HG03280 (cell line): ENCODE data around the gene HLA-DOB.
A peak's percentile ranks its signal among the peaks of the same experiment; 100 is the strongest.

ENCODE experiments used
- ATAC-seq: cut with Tn5 transposase; IDR thresholded peaks from one replicate; pipeline ENCODE4 v1.9.1; 2021; ENCODE audit warnings: mild to moderate bottlenecking, moderate library complexity; ENCODE audit not compliant: unreplicated experiment

Gene HLA-DOB

GRCh38 chr6:32843979-32844838, 27.4 kb upstream of the HLA-DOB start, which contains the start of gene PSMB8:
Gene PSMB8 (minus strand): TSS chr6:32844047. CDS start chr6:32843996, 51 bp downstream.
- peak; percentile 70 for ATAC-seq

GRCh38 chr6:32843331-32843978, 26.7 kb upstream of the HLA-DOB start:
- ATAC-seq, result no peak

GRCh38 chr6:32842690-32843089, 25.9 kb upstream of the HLA-DOB start:
- no peak for ATAC-seq

- ATAC-seq, result no peak
Measured at GRCh38 chr6:32842021-32842650, 25.3 kb upstream of the HLA-DOB start.

GRCh38 chr6:32840604-32841246, 23.9 kb upstream of the HLA-DOB start:
- no peak for ATAC-seq

- no peak for ATAC-seq
Measured at GRCh38 chr6:32839356-32839755, 22.6 kb upstream of the HLA-DOB start.

GRCh38 chr6:32838114-32838958, 21.5 kb upstream of the HLA-DOB start, which contains the start of gene TAP2:
Gene TAP2 (minus strand): TSS chr6:32838739. CDS start chr6:32838233, 506 bp downstream.
- peak; percentile 79 for ATAC-seq

GRCh38 chr6:32837651-32838113, 20.9 kb upstream of the HLA-DOB start:
- ATAC-seq, result no peak

GRCh38 chr6:32836873-32837272, 20.1 kb upstream of the HLA-DOB start:
- no peak for ATAC-seq

GRCh38 chr6:32835167-32835893, 18.5 kb upstream of the HLA-DOB start:
- ATAC-seq, result no peak

GRCh38 chr6:32833664-32834063, 16.9 kb upstream of the HLA-DOB start:
- ATAC-seq, result no peak

GRCh38 chr6:32832535-32832934, 15.7 kb upstream of the HLA-DOB start:
- ATAC-seq, result no peak

GRCh38 chr6:32830936-32831335, 14.1 kb upstream of the HLA-DOB start:
- ATAC-seq, result no peak

- no peak for ATAC-seq
Measured at GRCh38 chr6:32830017-32830416, 13.2 kb upstream of the HLA-DOB start.

GRCh38 chr6:32829495-32829894, 12.7 kb upstream of the HLA-DOB start:
- no peak for ATAC-seq

- no peak for ATAC-seq
Measured at GRCh38 chr6:32827025-32827424, 10.2 kb upstream of the HLA-DOB start.

GRCh38 chr6:32825966-32826365, 9.2 kb upstream of the HLA-DOB start:
- ATAC-seq, result no peak

GRCh38 chr6:32819729-32820128, 2.9 kb upstream of the HLA-DOB start:
- no peak for ATAC-seq

- no peak for ATAC-seq
Measured at GRCh38 chr6:32818867-32819266, 2.1 kb upstream of the HLA-DOB start.
